KMS-11 (cell line): ENCODE data around the gene CDC42EP2.

Experiments
- H2AFZ ChIP-seq: fragments of 200-600 bp; sonication (generic); 2 replicates; pipeline ENCODE4 v1.6.1; 2016; ENCODE audit warnings: antibody characterized with exemption, mixed run types, low read depth
- H3K27ac ChIP-seq: fragments of 200-600 bp; sonication (generic); 2 replicates; pipeline ENCODE4 v1.6.1; 2016; ENCODE audit warnings: mild to moderate bottlenecking, mixed run types
- H3K27me3 ChIP-seq: fragments of 200-600 bp; sonication (generic); 2 replicates; pipeline ENCODE4 v1.6.1; 2017; ENCODE audit warnings: mild to moderate bottlenecking, low read depth, mixed run types, moderate library complexity; ENCODE audit not compliant: insufficient read depth
- H3K36me3 ChIP-seq: fragments of 200-600 bp; sonication (generic); 2 replicates; pipeline ENCODE4 v1.6.1; 2017; ENCODE audit warnings: mild to moderate bottlenecking, mixed run types; ENCODE audit not compliant: insufficient read depth
- H3K4me1 ChIP-seq: fragments of 200-600 bp; sonication (generic); 2 replicates; pipeline ENCODE4 v1.6.1; 2016; ENCODE audit warnings: mild to moderate bottlenecking, low read depth, mixed run types; ENCODE audit not compliant: poor library complexity, severe bottlenecking
- H3K4me2 ChIP-seq: fragments of 200-600 bp; sonication (generic); 2 replicates; pipeline ENCODE4 v1.7.0; 2016; ENCODE audit warnings: mild to moderate bottlenecking, mixed run types
- H3K4me3 ChIP-seq: fragments of 200-600 bp; sonication (generic); IDR thresholded peaks from 2 replicates; pipeline ENCODE4 v1.6.1; 2017; ENCODE audit warnings: low read depth, low read length, mixed read lengths; ENCODE audit not compliant: insufficient read depth
- H3K79me2 ChIP-seq: fragments of 200-600 bp; sonication (generic); 2 replicates; pipeline ENCODE4 v1.6.1; 2016; ENCODE audit warnings: low read depth, mixed run types; ENCODE audit not compliant: insufficient read depth
- H3K9ac ChIP-seq: fragments of 200-600 bp; sonication (generic); 2 replicates; pipeline ENCODE4 v1.6.1; 2016; ENCODE audit warnings: mild to moderate bottlenecking, mixed run types
- H4K20me1 ChIP-seq: fragments of 200-600 bp; sonication (generic); 2 replicates; pipeline ENCODE4 v1.6.1; 2016; ENCODE audit warnings: mild to moderate bottlenecking, mixed run types; ENCODE audit not compliant: insufficient read depth
- TF ChIP-seq, protein P1 (sequence below): fragments of 200-600 bp; sonication (generic); conservative IDR thresholded peaks from 2 replicates; pipeline ENCODE4 v1.6.1; 2017; ENCODE audit warnings: low read depth, mild to moderate bottlenecking, antibody characterized with exemption, low read length, moderate library complexity, mixed read lengths

The CDC42EP2 gene

DNA sequence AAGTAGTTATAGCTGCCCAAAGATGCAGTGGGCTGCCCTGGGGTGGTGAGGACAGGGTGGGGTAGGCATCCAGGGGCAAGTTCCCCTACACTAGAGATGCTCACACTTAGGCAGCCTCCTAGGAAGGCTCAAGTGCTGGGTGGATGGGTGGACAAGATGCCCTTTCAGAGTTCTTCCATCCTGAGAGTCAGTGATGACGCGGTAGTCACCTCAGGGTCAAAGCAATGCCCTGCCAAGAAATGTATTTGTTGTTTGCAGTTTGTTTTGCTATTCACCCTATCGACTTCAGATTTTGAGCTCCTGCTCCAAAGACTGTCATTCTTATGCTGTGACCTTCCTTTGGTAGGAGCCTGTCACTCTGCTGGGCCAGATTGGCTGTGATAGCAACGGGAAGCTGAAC lies 34.0 kb upstream of the CDC42EP2 start:
- H3K36me3 ChIP-seq: peaks cover 15% of the 10 kb centered on the region; the same call in 1 of the 2 replicates
- H3K4me1 ChIP-seq: no peaks in the 10 kb centered on the region
- no peaks in the 10 kb centered on the region for H3K27me3 ChIP-seq
- no peak overlapping the region for H3K27ac ChIP-seq
- H3K4me3 ChIP-seq: no peak overlapping the region
- H3K9ac ChIP-seq: no peak overlapping the region
- H3K4me2 ChIP-seq: no peak overlapping the region
- H3K79me2 ChIP-seq: no peaks in the 10 kb centered on the region
- TF ChIP-seq, protein P1, sequence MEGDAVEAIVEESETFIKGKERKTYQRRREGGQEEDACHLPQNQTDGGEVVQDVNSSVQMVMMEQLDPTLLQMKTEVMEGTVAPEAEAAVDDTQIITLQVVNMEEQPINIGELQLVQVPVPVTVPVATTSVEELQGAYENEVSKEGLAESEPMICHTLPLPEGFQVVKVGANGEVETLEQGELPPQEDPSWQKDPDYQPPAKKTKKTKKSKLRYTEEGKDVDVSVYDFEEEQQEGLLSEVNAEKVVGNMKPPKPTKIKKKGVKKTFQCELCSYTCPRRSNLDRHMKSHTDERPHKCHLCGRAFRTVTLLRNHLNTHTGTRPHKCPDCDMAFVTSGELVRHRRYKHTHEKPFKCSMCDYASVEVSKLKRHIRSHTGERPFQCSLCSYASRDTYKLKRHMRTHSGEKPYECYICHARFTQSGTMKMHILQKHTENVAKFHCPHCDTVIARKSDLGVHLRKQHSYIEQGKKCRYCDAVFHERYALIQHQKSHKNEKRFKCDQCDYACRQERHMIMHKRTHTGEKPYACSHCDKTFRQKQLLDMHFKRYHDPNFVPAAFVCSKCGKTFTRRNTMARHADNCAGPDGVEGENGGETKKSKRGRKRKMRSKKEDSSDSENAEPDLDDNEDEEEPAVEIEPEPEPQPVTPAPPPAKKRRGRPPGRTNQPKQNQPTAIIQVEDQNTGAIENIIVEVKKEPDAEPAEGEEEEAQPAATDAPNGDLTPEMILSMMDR: no peak
- no peaks in the 10 kb centered on the region for H4K20me1 ChIP-seq
- H2AFZ ChIP-seq: no peak overlapping the region

DNA sequence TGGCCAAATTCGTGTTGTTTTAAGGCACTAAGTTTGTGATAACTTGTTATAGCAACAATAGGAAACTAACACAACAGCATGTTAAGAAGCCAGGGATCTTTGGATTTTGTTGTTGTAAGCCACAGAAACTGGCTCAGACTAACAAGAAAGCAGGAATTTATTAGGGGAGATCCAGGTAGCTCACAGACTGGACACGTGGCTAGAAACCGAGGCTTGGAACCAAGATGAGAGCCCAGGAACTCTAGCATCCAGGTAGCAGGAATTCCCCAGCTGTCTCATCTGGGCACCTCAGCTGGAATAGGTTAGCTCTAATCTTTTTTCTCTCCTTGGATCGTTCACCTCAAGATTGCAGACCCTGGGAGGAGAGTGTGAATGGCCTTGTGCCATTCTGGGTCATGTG lies 28.0 kb upstream of the CDC42EP2 start:
- H3K4me2 ChIP-seq: no peak overlapping the region
- H2AFZ ChIP-seq: no peak overlapping the region
- H3K36me3 ChIP-seq: no peaks in the 10 kb centered on the region; the same call in 1 of the 2 replicates
- H3K4me3 ChIP-seq: no peak overlapping the region
- TF ChIP-seq, protein P1: no peak
- H3K27me3 ChIP-seq: no peaks in the 10 kb centered on the region
- H3K9ac ChIP-seq: no peak overlapping the region
- H3K4me1 ChIP-seq: peaks cover 30% of the 10 kb centered on the region
- no peaks in the 10 kb centered on the region for H4K20me1 ChIP-seq
- no peaks in the 10 kb centered on the region for H3K79me2 ChIP-seq
- H3K27ac ChIP-seq: no peak overlapping the region

DNA sequence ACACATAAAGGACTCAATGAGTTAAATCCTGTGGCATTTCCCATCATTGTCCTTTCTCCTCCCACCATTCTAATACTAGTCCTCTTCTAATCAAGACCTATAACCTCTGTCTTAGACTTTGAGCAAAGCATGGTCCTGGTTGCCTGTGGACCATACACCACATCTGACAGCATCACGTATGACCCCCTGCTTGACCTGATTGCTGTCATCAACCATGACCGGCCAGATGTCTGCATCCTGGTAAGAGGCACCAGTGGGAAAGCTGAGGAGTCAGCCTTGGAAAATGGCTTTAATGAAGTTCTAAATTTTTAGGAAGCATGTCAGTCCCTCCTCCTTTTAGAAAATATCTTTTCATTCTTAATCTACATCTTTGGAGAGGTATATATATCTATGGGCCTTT lies 27.1 kb upstream of the CDC42EP2 start:
- Histone ChIP-seq H4K20me1 (no peaks in the 10 kb centered on the region), H3K4me1 (peaks cover 32% of the 10 kb centered on the region), H3K4me3 (no peak overlapping the region), H3K79me2 (no peaks in the 10 kb centered on the region), H2AFZ (no peak overlapping the region), H3K27me3 (no peaks in the 10 kb centered on the region), H3K27ac (no peak overlapping the region), H3K4me2 (no peak overlapping the region), H3K36me3 (no peaks in the 10 kb centered on the region; the same call in 1 of the 2 replicates), H3K9ac (no peak overlapping the region)
- TF ChIP-seq, protein P1: no peak

DNA sequence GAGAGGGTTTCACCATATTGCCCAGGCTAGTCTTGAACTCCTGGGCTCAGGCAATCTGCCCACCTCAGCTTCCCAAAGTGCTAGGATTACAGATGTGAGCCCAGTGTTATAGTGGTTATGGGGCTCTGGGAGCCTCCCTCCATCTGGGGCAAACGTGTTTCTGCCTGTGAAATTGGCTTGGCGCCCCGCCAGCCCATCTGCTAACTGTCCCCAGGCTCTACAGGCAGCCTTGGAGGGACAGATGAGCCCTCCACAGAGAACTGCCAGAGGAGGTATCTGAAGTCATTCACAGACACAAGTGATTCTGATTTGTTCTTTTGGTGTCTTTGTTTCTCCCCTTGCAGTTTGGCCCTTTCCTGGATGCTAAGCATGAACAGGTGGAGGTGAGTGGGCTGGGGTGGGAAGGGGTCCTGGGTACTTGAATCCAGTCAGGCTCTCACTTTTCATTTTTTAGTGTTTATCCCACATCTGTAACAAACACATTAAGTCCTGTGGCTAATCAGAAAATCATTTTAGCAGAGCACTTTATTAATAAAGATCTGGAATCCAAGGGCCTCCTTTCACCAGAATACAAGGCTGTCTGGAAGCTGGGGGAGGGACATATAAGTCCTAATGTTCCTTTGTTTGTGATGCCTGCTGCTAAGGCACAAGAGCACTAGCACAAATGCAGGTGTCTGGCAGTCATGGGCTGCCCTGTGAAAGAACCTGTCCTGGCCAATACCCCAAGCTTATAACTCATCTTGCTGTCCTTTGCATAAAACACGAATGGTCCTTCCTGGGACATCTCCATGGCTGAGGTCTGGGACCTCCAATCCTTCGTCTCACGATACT lies 25.7 kb upstream of the CDC42EP2 start:
- Histone ChIP-seq H3K27ac (no peak overlapping the region), H3K9ac (no peak overlapping the region), H3K4me2 (no peak overlapping the region), H2AFZ (no peak overlapping the region), H3K79me2 (no peaks in the 10 kb centered on the region), H3K4me1 (peaks cover 32% of the 10 kb centered on the region), H3K4me3 (no peak overlapping the region), H3K27me3 (no peaks in the 10 kb centered on the region), H3K36me3 (peaks cover 3% of the 10 kb centered on the region; the same call in 1 of the 2 replicates), H4K20me1 (no peaks in the 10 kb centered on the region)
- TF ChIP-seq, protein P1: no peak
